H1 (cell line): ENCODE results near the gene TTC4. TPM values are rescaled to one million over a fixed set of nuclear protein-coding genes. Genes with fewer than 3 reads are reported as not detected.
A peak's percentile ranks its signal among the peaks of the same experiment; 100 is the strongest.

Source experiments
- CTCF ChIA-PET: fragments of 300-600 bp; sonication (Branson Sonifier 250); formaldehyde crosslinking; loops from one replicate; lab custom pipeline; 2021; ENCODE audit not compliant: partially characterized antibody; lab: Charles Lee
- POLR2A ChIA-PET: fragments of 300-600 bp; sonication (Branson Sonifier 250); formaldehyde crosslinking; loops from one replicate; lab custom pipeline; 2021; ENCODE audit warnings: inconsistent platforms; ENCODE audit not compliant: partially characterized antibody; lab: Charles Lee
- DNase-seq, 2 experiments: peaks; one replicate each; pipeline versions ENCODE4 v3.0.0 to v3.0.0-alpha.2; 2010 to 2022; ENCODE audit warnings: low spot score in 2 of 2, low read depth in 1 of 2, mixed read lengths in 1 of 2
- FAIRE-seq: peaks from 2 replicates; lab custom pipeline; 2011; peaks lifted over from hg19 to GRCh38; lab: Jason Lieb, UNC
- H2AFZ ChIP-seq: 2 replicates; pipeline ENCODE4 v1.8.1; 2012; ENCODE audit warnings: low read length, inconsistent platforms
- H2AK5ac ChIP-seq: 2 replicates; pipeline ENCODE4 v1.6.1; 2013; ENCODE audit warnings: low read depth, low read length
- H2BK120ac ChIP-seq: replicated peaks from 2 replicates; pipeline ENCODE3; 2013; ENCODE audit warnings: low read depth, low read length, inconsistent platforms
- H2BK12ac ChIP-seq: 2 replicates; pipeline ENCODE4 v1.6.1; 2013; ENCODE audit warnings: low read depth, low read length
- H2BK15ac ChIP-seq: 2 replicates; pipeline ENCODE4 v1.6.1; 2013; ENCODE audit warnings: low read length
- H2BK20ac ChIP-seq: 2 replicates; pipeline ENCODE4 v1.6.1; 2013; ENCODE audit warnings: low read length
- H2BK5ac ChIP-seq: 2 replicates; pipeline ENCODE4 v1.6.1; 2013; ENCODE audit warnings: low read depth, low read length
- H3K14ac ChIP-seq: 2 replicates; pipeline ENCODE4 v1.6.1; 2013; ENCODE audit warnings: inconsistent platforms; ENCODE audit not compliant: insufficient read length
- H3K18ac ChIP-seq: 2 replicates; pipeline ENCODE4 v1.6.1; 2013; ENCODE audit warnings: low read length; ENCODE audit errors: extremely low read depth
- H3K23ac ChIP-seq: 2 replicates; pipeline ENCODE4 v1.6.1; 2013; ENCODE audit warnings: inconsistent platforms; ENCODE audit not compliant: insufficient read length
- H3K23me2 ChIP-seq: 2 replicates; pipeline ENCODE4 v1.6.1; 2013; ENCODE audit warnings: low read depth, low read length
- H3K27ac ChIP-seq: 2 replicates; pipeline ENCODE4 v1.6.1; 2011; ENCODE audit warnings: low read depth, low read length, inconsistent platforms
- H3K27me3 ChIP-seq, 4 experiments: replicated peaks in 1 of 4; 1 replicate in 1 of 4; 2 replicates in 3 of 4; pipeline versions ENCODE4 v1.6.1 to v1.8.1; 2011 to 2013; ENCODE audit warnings: low read length in 3 of 4, mild to moderate bottlenecking in 3 of 4, inconsistent platforms in 2 of 4, mixed read lengths in 2 of 4, moderate library complexity in 1 of 4; ENCODE audit not compliant: control insufficient read depth in 3 of 4, insufficient read depth in 3 of 4; ENCODE audit errors: extremely low read depth in 1 of 4
- H3K36me3 ChIP-seq, 4 experiments: 2 replicates each; pipeline versions ENCODE4 v1.6.1 to v1.8.1; 2011 to 2013; ENCODE audit warnings: mild to moderate bottlenecking in 4 of 4, low read length in 3 of 4, moderate library complexity in 2 of 4, control low read depth in 1 of 4, inconsistent platforms in 1 of 4; ENCODE audit not compliant: insufficient read depth in 4 of 4, control insufficient read depth in 2 of 4
- H3K4ac ChIP-seq: replicated peaks from 2 replicates; pipeline ENCODE3; 2013; ENCODE audit warnings: low read length, low read depth, mixed read lengths, inconsistent platforms; ENCODE audit not compliant: insufficient read length
- H3K4me1 ChIP-seq, 4 experiments: replicated peaks in 1 of 4; 1 replicate in 1 of 4; 2 replicates in 3 of 4; pipeline versions ENCODE4 v1.6.1 to v1.8.1; 2011 to 2013; ENCODE audit warnings: low read length in 3 of 4, inconsistent platforms in 2 of 4, mixed read lengths in 1 of 4; ENCODE audit not compliant: insufficient read depth in 4 of 4, control insufficient read depth in 3 of 4
- H3K4me2 ChIP-seq, 2 experiments: 2 replicates each; pipeline versions ENCODE4 v1.6.1 to v1.8.1; 2011 to 2013; ENCODE audit warnings: low read depth in 2 of 2, low read length in 2 of 2, control low read depth in 1 of 2, inconsistent platforms in 1 of 2, mild to moderate bottlenecking in 1 of 2; ENCODE audit not compliant: insufficient read depth in 1 of 2
- H3K4me3 ChIP-seq, 4 experiments: fragments of 200-600, 300-600 bp in 1 of 4; sonication (generic), shearing (Covaris generic), sonication (Bioruptor Twin) in 1 of 4; 2 replicates each; pipeline versions ENCODE4 v1.5.1 to v1.8.1; 2011 to 2016; ENCODE audit warnings: low read length in 4 of 4, low read depth in 3 of 4, control low read depth in 2 of 4, inconsistent platforms in 2 of 4, mild to moderate bottlenecking in 2 of 4, mixed read lengths in 1 of 4, moderate library complexity in 1 of 4; ENCODE audit not compliant: insufficient read depth in 2 of 4; ENCODE audit errors: extremely low read depth in 1 of 4
- H3K56ac ChIP-seq: replicated peaks from 2 replicates; pipeline ENCODE3; 2013; ENCODE audit warnings: low read depth, mild to moderate bottlenecking, mixed read lengths, low read length, inconsistent platforms; ENCODE audit not compliant: insufficient read length
- H3K79me1 ChIP-seq: 2 replicates; pipeline ENCODE4 v1.6.1; 2013; ENCODE audit warnings: low read depth, low read length, control low read depth
- H3K79me2 ChIP-seq, 2 experiments: 2 replicates each; pipeline versions ENCODE4 v1.6.1 to v1.8.1; 2012 to 2013; ENCODE audit warnings: low read length in 2 of 2, mild to moderate bottlenecking in 2 of 2, inconsistent platforms in 1 of 2; ENCODE audit not compliant: insufficient read depth in 2 of 2, control insufficient read depth in 1 of 2
- H3K9ac ChIP-seq, 4 experiments: replicated peaks in 1 of 4; 1 replicate in 1 of 4; 2 replicates in 3 of 4; pipeline versions ENCODE4 v1.6.1 to v1.8.1; 2011 to 2013; ENCODE audit warnings: low read depth in 3 of 4, low read length in 3 of 4, control low read depth in 2 of 4, mild to moderate bottlenecking in 2 of 4, moderate library complexity in 2 of 4, inconsistent platforms in 1 of 4; ENCODE audit errors: extremely low read depth in 1 of 4
- H3K9me3 ChIP-seq, 2 experiments: 2 replicates each; pipeline versions ENCODE4 v1.6.1 to v1.8.1; 2012 to 2013; ENCODE audit warnings: mild to moderate bottlenecking in 2 of 2, moderate library complexity in 2 of 2, control low read depth in 1 of 2, inconsistent platforms in 1 of 2, low read depth in 1 of 2, low read length in 1 of 2, mixed read lengths in 1 of 2; ENCODE audit not compliant: insufficient read depth in 2 of 2
- H4K20me1 ChIP-seq, 2 experiments: replicated peaks in 1 of 2; 2 replicates each; pipeline versions ENCODE3 to v1.8.1; 2011 to 2013; ENCODE audit warnings: inconsistent platforms in 2 of 2, low read length in 2 of 2, mild to moderate bottlenecking in 1 of 2; ENCODE audit not compliant: insufficient read depth in 2 of 2, control insufficient read depth in 1 of 2
- H4K5ac ChIP-seq: 2 replicates; pipeline ENCODE4 v1.6.1; 2013; ENCODE audit warnings: low read length, low read depth, mixed read lengths, inconsistent platforms; ENCODE audit not compliant: insufficient read length
- H4K8ac ChIP-seq: 2 replicates; pipeline ENCODE4 v1.8.0; 2013; ENCODE audit warnings: mild to moderate bottlenecking, moderate library complexity, low read length, inconsistent platforms; ENCODE audit not compliant: insufficient read depth; ENCODE audit errors: extremely low read depth
- H4K91ac ChIP-seq: replicated peaks from 2 replicates; pipeline ENCODE3; 2013; ENCODE audit warnings: low read length, mixed read lengths, inconsistent platforms; ENCODE audit not compliant: insufficient read length
- CTCF ChIP-seq, 3 experiments: IDR thresholded peaks; 1 replicate in 2 of 3; 2 replicates in 1 of 3; pipeline versions ENCODE4 v1.5.1 to v1.6.1; 2011; ENCODE audit warnings: low read length in 3 of 3, mild to moderate bottlenecking in 3 of 3, inconsistent platforms in 2 of 3, low read depth in 1 of 3, moderate library complexity in 1 of 3; ENCODE audit not compliant: insufficient read depth in 1 of 3; ENCODE audit errors: control extremely low read depth in 1 of 3
- RAD21 ChIP-seq, 2 experiments: IDR thresholded peaks in 1 of 2; conservative IDR thresholded peaks in 1 of 2; 2 replicates each; pipeline ENCODE4 v1.6.1; 2011; ENCODE audit warnings: low read depth in 2 of 2, low read length in 2 of 2, improper control_type of control experiment in 1 of 2, inconsistent platforms in 1 of 2, mild to moderate bottlenecking in 1 of 2, moderate library complexity in 1 of 2
- SP2 ChIP-seq: IDR thresholded peaks from 2 replicates; pipeline ENCODE4 v1.6.1; 2012; ENCODE audit warnings: mild to moderate bottlenecking, low read length, inconsistent platforms
- WGBS, 2 experiments: shearing (Covaris generic) in 1 of 2; methylation state at CpG; one replicate each; pipeline versions ENCODE4 v1.1.6 to v1.1.7; 2013 to 2015; ENCODE audit warnings: low lambda C conversion rate in 2 of 2, mixed read lengths in 2 of 2, inconsistent platforms in 1 of 2, low coverage in 1 of 2, missing lambda C conversion rate in 1 of 2; ENCODE audit not compliant: insufficient replicate concordance in 2 of 2, insufficient coverage in 1 of 2, insufficient read length in 1 of 2; ENCODE audit errors: extremely low coverage in 1 of 2, missing lambda C conversion rate in 1 of 2; 5-methylcytosine and 5-hydroxymethylcytosine counted together
- polyA plus RNA-seq, 7 experiments: library from polyadenylated mRNA; depleted of rRNA in 3 of 7; stranded (reverse) in 5 of 7; unstranded in 2 of 7; fragments of >200 nt in 5 of 7; fragments of 200-250 nt in 2 of 7; gene quantifications; 1 replicate in 5 of 7; 2 replicates in 1 of 7; 4 replicates in 1 of 7; pipeline versions ENCODE4 v1.2.1 to v1.2.3, GENCODE V29; 2011 to 2013; ENCODE audit warnings: missing spikeins in 2 of 7, mixed read lengths in 2 of 7
- total RNA-seq: library from RNA; stranded (reverse); fragmentation: NEBNext Ultra II Directional; extraction: Animal tissue kit (Norgen Biotek cat#: 25700); gene quantifications from 2 replicates; pipeline ENCODE4 v1.2.1, GENCODE V29; 2021

TTC4 gene
- total and polyA plus RNA-seq, 2 of the 8 experiments (the other 6 are each of a cell fraction or from before 2014, with no cell fraction given): 21.0 to 25.1 TPM

GRCh38 chr1:54791880-54792522, 76.3 kb downstream of the TTC4 start:
- peak; percentile 96 for FAIRE-seq
- no peaks in the 10 kb centered on the region for H3K79me2 ChIP-seq
- H3K56ac ChIP-seq: no peak overlapping the region
- no peak overlapping the region for H4K91ac ChIP-seq
- no peak overlapping the region for H3K14ac ChIP-seq
- ChIA-PET CTCF (interaction anchor here (0.5 to 8.1 kb wide), 59 partner anchors 8 to 800 kb away, joined by 3 to 80 read pairs (median 4); partner anchors contain the start of genes ACOT11, PARS2, TTC22 and TTC4), POLR2A (interaction anchor here (1.0 to 1.5 kb wide), 3 partner anchors 9 to 29 kb away, joined by 3 to 4 read pairs (median 4); partner anchors contain the start of gene TTC22)
- peaks cover 9 to 26% (median 18%) of the 10 kb centered on the region in 4 experiments for H3K4me1 ChIP-seq
- H3K4ac ChIP-seq: no peak overlapping the region
- no peaks in the 10 kb centered on the region for H3K23me2 ChIP-seq
- no peak overlapping the region for H2BK15ac ChIP-seq
- DNase-seq: peak in 1 of 2 experiments; percentile 94
- no peak overlapping the region for H2AK5ac ChIP-seq
- no peak overlapping the region for H2BK20ac ChIP-seq
- no peak overlapping the region for H3K4me3 ChIP-seq
- no peaks in the 10 kb centered on the region for H4K20me1 ChIP-seq
- H4K8ac ChIP-seq: no peak overlapping the region
- H3K79me1 ChIP-seq: no peaks in the 10 kb centered on the region
- no peak overlapping the region for H3K18ac ChIP-seq
- H3K9ac ChIP-seq: no peak overlapping the region
- no peak overlapping the region for H2AFZ ChIP-seq
- peaks cover 0 to 5% of the 10 kb centered on the region in 2 experiments; a peak in 2 of 4 replicates for H3K9me3 ChIP-seq
- H3K23ac ChIP-seq: no peak overlapping the region
- TF ChIP-seq RAD21 (IDR thresholded peaks at IDR 0.05 in 1 of 2, conservative IDR thresholded peaks at IDR 0.05 in 1 of 2; ENCODE audit: low read depth in 2 of 2, low read length in 2 of 2) (peak; percentile 88 to 91), CTCF (IDR thresholded peaks at IDR 0.05; ENCODE audit: control extremely low read depth in 1 of 3, insufficient read depth in 1 of 3, low read depth in 1 of 3, low read length in 3 of 3) (peak; percentile 62 to 86 (median 77)), SP2 (no peak)
- TF ChIP-seq, all 59 proteins: peak for 2
- H3K4me2 ChIP-seq: no peak overlapping the region
- H3K27ac ChIP-seq: no peak overlapping the region
- 82% methylated on average over 11 of the region's 13 CpGs; no CpG with 5 or more reads in 1 of the 2 experiments for WGBS, 2 experiments
- no peaks in the 10 kb centered on the region for H3K36me3 ChIP-seq
- no peak overlapping the region for H4K5ac ChIP-seq
- H2BK5ac ChIP-seq: no peak overlapping the region
- no peak overlapping the region for H2BK120ac ChIP-seq
- H2BK12ac ChIP-seq: no peak overlapping the region
- no peaks in the 10 kb centered on the region for H3K27me3 ChIP-seq
